Neuronal stem cell (in vitro differentiated cells): ENCODE data around the gene FAM13B.

Source experiments
- DNase-seq: peaks from one replicate; pipeline ENCODE4 v3.0.0-alpha.2; 2013; ENCODE audit warnings: low spot score
- H2AFZ ChIP-seq: one replicate; pipeline ENCODE4 v1.6.1; 2013; ENCODE audit warnings: mild to moderate bottlenecking, low read length, inconsistent platforms
- H2AK5ac ChIP-seq: 2 replicates; pipeline ENCODE4 v1.6.1; 2013; ENCODE audit warnings: low read depth, mild to moderate bottlenecking, inconsistent platforms, low read length, moderate library complexity, mixed read lengths
- H2BK120ac ChIP-seq: 2 replicates; pipeline ENCODE4 v1.6.1; 2013; ENCODE audit warnings: low read depth, mild to moderate bottlenecking, inconsistent platforms, low read length, moderate library complexity, mixed read lengths
- H2BK12ac ChIP-seq: one replicate; pipeline ENCODE4 v1.6.1; 2013; ENCODE audit warnings: low read length, inconsistent platforms
- H2BK15ac ChIP-seq: 2 replicates; pipeline ENCODE4 v1.6.1; 2013; ENCODE audit warnings: mild to moderate bottlenecking, low read length, inconsistent platforms, mixed read lengths
- H2BK5ac ChIP-seq: one replicate; pipeline ENCODE4 v1.6.1; 2013; ENCODE audit warnings: inconsistent platforms, mild to moderate bottlenecking, low read length, moderate library complexity
- H3K14ac ChIP-seq: one replicate; pipeline ENCODE4 v1.6.1; 2013; ENCODE audit warnings: low read length, inconsistent platforms
- H3K18ac ChIP-seq: 2 replicates; pipeline ENCODE4 v1.6.1; 2013; ENCODE audit warnings: low read length, inconsistent platforms
- H3K23ac ChIP-seq: 2 replicates; pipeline ENCODE4 v1.6.1; 2013; ENCODE audit warnings: low read depth, mild to moderate bottlenecking, mixed read lengths, low read length, inconsistent platforms; ENCODE audit not compliant: poor library complexity
- H3K27ac ChIP-seq: replicated peaks from 3 replicates; pipeline ENCODE4 v1.5.1; 2013; ENCODE audit warnings: low read length, inconsistent platforms
- H3K27me3 ChIP-seq, 3 experiments: 2 replicates each; pipeline ENCODE4 v1.6.1; 2013; ENCODE audit warnings: low read length in 3 of 3, mild to moderate bottlenecking in 2 of 3, inconsistent platforms in 1 of 3, low read depth in 1 of 3, mixed read lengths in 1 of 3, moderate library complexity in 1 of 3; ENCODE audit not compliant: control insufficient read depth in 3 of 3, insufficient read depth in 3 of 3
- H3K36me3 ChIP-seq, 2 donors: replicated peaks in 1 of 2; 2 replicates each; pipeline ENCODE4 v1.6.1; 2013; ENCODE audit warnings: low read length in 2 of 2; ENCODE audit not compliant: control insufficient read depth in 2 of 2, insufficient read depth in 2 of 2
- H3K4ac ChIP-seq: 2 replicates; pipeline ENCODE4 v1.6.1; 2013; ENCODE audit warnings: inconsistent platforms, mild to moderate bottlenecking, low read length, moderate library complexity
- H3K4me1 ChIP-seq, 2 donors: 1 replicate in 1 of 2; 2 replicates in 1 of 2; pipeline ENCODE4 v1.6.1; 2013; ENCODE audit warnings: low read length in 2 of 2, low read depth in 1 of 2; ENCODE audit not compliant: control insufficient read depth in 2 of 2, insufficient read depth in 1 of 2
- H3K4me2 ChIP-seq: one replicate; pipeline ENCODE4 v1.6.1; 2013; ENCODE audit warnings: mild to moderate bottlenecking, low read length, inconsistent platforms; ENCODE audit not compliant: insufficient read depth, poor library complexity, severe bottlenecking
- H3K4me3 ChIP-seq, 2 donors: 2 replicates each; pipeline ENCODE4 v1.5.1; 2013; ENCODE audit warnings: low read length in 2 of 2, mild to moderate bottlenecking in 2 of 2, inconsistent platforms in 1 of 2, moderate library complexity in 1 of 2
- H3K79me1 ChIP-seq: one replicate; pipeline ENCODE4 v1.6.1; 2013; ENCODE audit warnings: low read depth, mild to moderate bottlenecking, inconsistent platforms, low read length, moderate library complexity
- H3K9ac ChIP-seq: one replicate; pipeline ENCODE4 v1.6.1; 2013; ENCODE audit warnings: mild to moderate bottlenecking, low read depth, low read length, inconsistent platforms; ENCODE audit not compliant: poor library complexity
- H3K9me3 ChIP-seq, 2 donors: replicated peaks in 1 of 2; 2 replicates each; pipeline versions ENCODE3 to v1.6.1; 2013; ENCODE audit warnings: low read length in 2 of 2, mild to moderate bottlenecking in 2 of 2, inconsistent platforms in 1 of 2, low read depth in 1 of 2, mixed read lengths in 1 of 2, moderate library complexity in 1 of 2; ENCODE audit not compliant: control insufficient read depth in 2 of 2, insufficient read depth in 1 of 2
- H4K8ac ChIP-seq: one replicate; pipeline ENCODE4 v1.6.1; 2013; ENCODE audit warnings: low read depth, mild to moderate bottlenecking, inconsistent platforms, low read length, moderate library complexity
- H4K91ac ChIP-seq: one replicate; pipeline ENCODE4 v1.6.1; 2013; ENCODE audit warnings: low read length, low read depth, mild to moderate bottlenecking, inconsistent platforms; ENCODE audit not compliant: poor library complexity
- WGBS, 2 donors: extraction: QIAGEN DNeasy Blood & Tissue Kit; methylation state at CpG; one replicate each; pipeline ENCODE4 v1.1.7; 2013; ENCODE audit warnings: missing lambda C conversion rate in 2 of 2, mixed read lengths in 1 of 2; ENCODE audit not compliant: insufficient read length in 2 of 2, insufficient replicate concordance in 1 of 2; ENCODE audit errors: extremely low coverage in 2 of 2; 5-methylcytosine and 5-hydroxymethylcytosine counted together

Gene FAM13B

GRCh38 chr5:138025285-138025684, 7.6 kb downstream of the FAM13B start:
- Histone ChIP-seq H3K4me2 (no peak overlapping the region), H2BK15ac (no peak overlapping the region), H2AK5ac (no peak overlapping the region), H3K4me3 (no peak overlapping the region), H3K4ac (no peak overlapping the region), H3K27me3 (no peaks in the 10 kb centered on the region), H3K18ac (no peak overlapping the region), H3K9ac (no peak overlapping the region), H3K79me1 (peaks cover 4% of the 10 kb centered on the region), H3K4me1 (no peaks in the 10 kb centered on the region), H3K23ac (no peak overlapping the region), H3K9me3 (peaks cover 0 to 6% of the 10 kb centered on the region in 2 donors), H4K91ac (no peak overlapping the region), H3K27ac (no peak overlapping the region), H2BK12ac (no peak overlapping the region), H2BK5ac (no peak overlapping the region), H2BK120ac (no peak overlapping the region), H3K36me3 (peaks cover 2 to 28% of the 10 kb centered on the region in 2 donors), H3K14ac (no peak overlapping the region), H4K8ac (no peak overlapping the region), H2AFZ (no peak overlapping the region)
- no CpG with 5 or more reads among the region's 1 CpG for WGBS, 2 donors
- DNase-seq, result no peak

GRCh38 chr5:138024117-138024516, 8.8 kb downstream of the FAM13B start:
- Histone ChIP-seq H2AK5ac (no peak overlapping the region), H3K4me3 (no peak overlapping the region), H2BK12ac (no peak overlapping the region), H3K9ac (no peak overlapping the region), H3K79me1 (peaks cover 6% of the 10 kb centered on the region), H2BK120ac (no peak overlapping the region), H3K4me2 (no peak overlapping the region), H3K23ac (no peak overlapping the region), H3K18ac (no peak overlapping the region), H4K8ac (no peak overlapping the region), H3K27me3 (no peaks in the 10 kb centered on the region), H3K14ac (no peak overlapping the region), H3K4me1 (no peaks in the 10 kb centered on the region), H4K91ac (no peak overlapping the region), H3K36me3 (peaks cover 2 to 34% of the 10 kb centered on the region in 2 donors), H2BK15ac (no peak overlapping the region), H3K27ac (no peak overlapping the region), H3K4ac (no peak overlapping the region), H2AFZ (no peak overlapping the region), H3K9me3 (peaks cover 0 to 6% of the 10 kb centered on the region in 2 donors), H2BK5ac (no peak overlapping the region)
- DNase-seq, result no peak

- no peak overlapping the region for H2AK5ac ChIP-seq
- H3K79me1 ChIP-seq, result peaks cover 6% of the 10 kb centered on the region
- H3K4me3 ChIP-seq, result no peak overlapping the region
- no peak overlapping the region for H3K4ac ChIP-seq
- no peak overlapping the region for H3K14ac ChIP-seq
- H3K9me3 ChIP-seq, result peaks cover 0 to 4% of the 10 kb centered on the region in 2 donors
- H2AFZ ChIP-seq, result no peak overlapping the region
- H3K4me1 ChIP-seq, result no peaks in the 10 kb centered on the region
- H2BK15ac ChIP-seq, result no peak overlapping the region
- H4K8ac ChIP-seq, result no peak overlapping the region
- no peak for DNase-seq
- H3K36me3 ChIP-seq, result peaks cover 4 to 41% of the 10 kb centered on the region in 2 donors
- H4K91ac ChIP-seq, result no peak overlapping the region
- H3K18ac ChIP-seq, result no peak overlapping the region
- H3K27me3 ChIP-seq, result no peaks in the 10 kb centered on the region
- no peak overlapping the region for H3K9ac ChIP-seq
- H3K23ac ChIP-seq, result no peak overlapping the region
- H2BK12ac ChIP-seq, result no peak overlapping the region
- H3K27ac ChIP-seq, result no peak overlapping the region
- no peak overlapping the region for H2BK5ac ChIP-seq
- H2BK120ac ChIP-seq, result no peak overlapping the region
- H3K4me2 ChIP-seq, result no peak overlapping the region
- WGBS, 2 donors, result no CpG with 5 or more reads among the region's 3 CpGs
These were observed 10.0 kb downstream of the FAM13B start for GRCh38 chr5:138022912-138023311.

- Histone ChIP-seq H2BK120ac (no peak overlapping the region), H3K36me3 (peaks cover 2 to 44% of the 10 kb centered on the region in 2 donors), H3K27me3 (no peaks in the 10 kb centered on the region), H3K27ac (no peak overlapping the region), H2AK5ac (no peak overlapping the region), H3K9ac (no peak overlapping the region), H3K4me2 (no peak overlapping the region), H2BK15ac (no peak overlapping the region), H3K9me3 (no peaks in the 10 kb centered on the region), H2AFZ (no peak overlapping the region), H3K4me3 (no peak overlapping the region), H4K91ac (no peak overlapping the region), H3K14ac (no peak overlapping the region), H3K4ac (no peak overlapping the region), H2BK12ac (no peak overlapping the region), H4K8ac (no peak overlapping the region), H2BK5ac (no peak overlapping the region), H3K18ac (no peak overlapping the region), H3K79me1 (peaks cover 6% of the 10 kb centered on the region), H3K4me1 (no peaks in the 10 kb centered on the region), H3K23ac (no peak overlapping the region)
- no peak for DNase-seq
- WGBS, 2 donors, result no CpG with 5 or more reads among the region's 1 CpG
These were observed 11.1 kb downstream of the FAM13B start for GRCh38 chr5:138021771-138022170.
